ENCODE measurements around the gene MYH9. TPM values are rescaled to one million over a fixed set of nuclear protein-coding genes. Genes with fewer than 3 reads are reported as not detected.

Gene MYH9
- total RNA-seq, 4 donors from 2014 or later: 304 to 366 (median 322) TPM

- Histone ChIP-seq H3K9me3 (no peaks in the 10 kb centered on the region), H3K36me3 (no peaks in the 10 kb centered on the region), H3K27ac (peak overlapping the region in 3 of 4 donors; percentile 61 to 70 (median 68)), H3K4me1 (peaks cover 0 to 27% (median 19%) of the 10 kb centered on the region in 3 donors), H3K4me3 (no peak overlapping the region), H3K27me3 (no peaks in the 10 kb centered on the region)
- TF ChIP-seq EP300 (IDR thresholded peaks at IDR 0.05) (no peak), POLR2A (IDR thresholded peaks at IDR 0.05) (no peak), POLR2AphosphoS5 (IDR thresholded peaks at IDR 0.05) (no peak), CTCF (IDR thresholded peaks at IDR 0.05) (no peak)
- ATAC-seq: peak; percentile 83
- WGBS, 2 donors (ENCODE audit: low coverage in 1 of 2): 61 to 90% methylated on average over 2 to 4 of the region's 5 CpGs
Observed at GRCh38 chr22:36244522-36245391, 143.0 kb downstream of the MYH9 start.

GRCh38 chr22:36243986-36244385 lies 143.8 kb downstream of the MYH9 start:
- WGBS, 2 donors (ENCODE audit: low coverage in 1 of 2): no CpG with 5 or more reads among the region's 5 CpGs
- TF ChIP-seq EP300 (IDR thresholded peaks at IDR 0.05): no peak
- no peak for TF ChIP-seq POLR2AphosphoS5 (IDR thresholded peaks at IDR 0.05)
- no peak for TF ChIP-seq POLR2A (IDR thresholded peaks at IDR 0.05)
- no peak for TF ChIP-seq CTCF (IDR thresholded peaks at IDR 0.05)
- no peak overlapping the region for H3K4me3 ChIP-seq
- no peaks in the 10 kb centered on the region for H3K27me3 ChIP-seq
- H3K36me3 ChIP-seq: no peaks in the 10 kb centered on the region
- no peaks in the 10 kb centered on the region for H3K9me3 ChIP-seq
- H3K4me1 ChIP-seq: peaks cover 0 to 30% (median 20%) of the 10 kb centered on the region in 3 donors
- no peak for ATAC-seq
- peak overlapping the region in 3 of 4 donors; percentile 61 to 70 (median 68) for H3K27ac ChIP-seq

- 9 to 17% methylated on average over 7 to 9 of the region's 13 CpGs for WGBS, 2 donors (ENCODE audit: low coverage in 1 of 2)
- Histone ChIP-seq H3K27ac (peak within 1 kb of the TSS; percentile 85 to 94 (median 90)), H3K9me3 (no peaks in the 10 kb centered on the region), H3K4me1 (peaks cover 0 to 65% (median 39%) of the 10 kb centered on the region in 3 donors), H3K27me3 (no peaks in the 10 kb centered on the region), H3K4me3 (peak within 1 kb of the TSS; percentile 63 to 84), H3K36me3 (no peaks in the 10 kb centered on the region)
- ATAC-seq: peak; percentile 97
- TF ChIP-seq CTCF (IDR thresholded peaks at IDR 0.05) (peak in 3 of 4 experiments; percentile 63 to 85 (median 80)), POLR2AphosphoS5 (IDR thresholded peaks at IDR 0.05) (peak; percentile 97), EP300 (IDR thresholded peaks at IDR 0.05) (no peak), POLR2A (IDR thresholded peaks at IDR 0.05) (peak; percentile 64 to 74)
Observed at GRCh38 chr22:36239401-36240171, 148.2 kb downstream of the MYH9 start, which contains the start of gene APOL2. APOL2 (minus strand) TSS chr22:36239527; CDS start chr22:36233162, 6,365 bp downstream.

GRCh38 chr22:36239150-36239400 lies 148.7 kb downstream of the MYH9 start:
- Histone ChIP-seq H3K36me3 (no peaks in the 10 kb centered on the region), H3K27ac (peak overlapping the region; percentile 85 to 94 (median 90)), H3K4me1 (peaks cover 0 to 65% (median 38%) of the 10 kb centered on the region in 3 donors), H3K27me3 (no peaks in the 10 kb centered on the region), H3K9me3 (no peaks in the 10 kb centered on the region), H3K4me3 (peak overlapping the region; percentile 63 to 84)
- TF ChIP-seq EP300 (IDR thresholded peaks at IDR 0.05): no peak
- TF ChIP-seq CTCF (IDR thresholded peaks at IDR 0.05): no peak
- no peak for TF ChIP-seq POLR2A (IDR thresholded peaks at IDR 0.05)
- TF ChIP-seq POLR2AphosphoS5 (IDR thresholded peaks at IDR 0.05): no peak
- WGBS, 2 donors (ENCODE audit: low coverage in 1 of 2): 0% methylated on average over 3 of the region's 4 CpGs; no CpG with 5 or more reads in 1 of the 2 donors
- ATAC-seq: peak; percentile 23
